Spinal cord (tissue), 10 donors: ENCODE data around the gene ADAMTSL3. TPM values are rescaled to one million over a fixed set of nuclear protein-coding genes. Genes with fewer than 3 reads are reported as not detected.
A peak's percentile ranks its signal among the peaks of the same experiment; 100 is the strongest.

Experiments
- DNase-seq, 6 donors: peaks; one replicate each; pipeline versions ENCODE4 v3.0.0 to v3.0.0-alpha.2; 2013 to 2015; ENCODE audit warnings: low spot score in 6 of 6, low read depth in 4 of 6
- H3K27ac ChIP-seq: one replicate; pipeline ENCODE4 v1.5.1; 2013; ENCODE audit warnings: low read depth, low read length, control low read depth
- H3K27me3 ChIP-seq: one replicate; pipeline ENCODE4 v1.6.1; 2013; ENCODE audit warnings: low read length; ENCODE audit not compliant: control insufficient read depth, insufficient read depth
- H3K36me3 ChIP-seq: one replicate; pipeline ENCODE4 v1.6.1; 2013; ENCODE audit warnings: low read length; ENCODE audit not compliant: control insufficient read depth, insufficient read depth
- H3K4me1 ChIP-seq: one replicate; pipeline ENCODE4 v1.6.1; 2013; ENCODE audit warnings: low read length; ENCODE audit not compliant: control insufficient read depth, insufficient read depth
- H3K4me3 ChIP-seq: one replicate; pipeline ENCODE4 v1.5.1; 2013; ENCODE audit warnings: low read depth, low read length, control low read depth
- H3K9me3 ChIP-seq: one replicate; pipeline ENCODE4 v1.6.1; 2013; ENCODE audit warnings: low read length; ENCODE audit not compliant: control insufficient read depth, insufficient read depth
- WGBS: methylation state at CpG from one replicate; pipeline ENCODE4 v1.1.5; 2013; ENCODE audit warnings: missing lambda C conversion rate; ENCODE audit not compliant: insufficient coverage; 5-methylcytosine and 5-hydroxymethylcytosine counted together
- polyA plus RNA-seq, 2 donors: library from polyadenylated mRNA; unstranded; fragments of 120-200 nt; gene quantifications; one replicate each; pipeline ENCODE4 v1.2.1, GENCODE V29; 2013; ENCODE audit not compliant: insufficient read length in 2 of 2
- total RNA-seq, 2 donors: library from RNA; depleted of rRNA in 1 of 2; stranded (reverse); fragments of 120-200 nt in 1 of 2; fragments of >200 nt in 1 of 2; gene quantifications; one replicate each; pipeline versions ENCODE4 v1.2.3 to v1.2.4, GENCODE V29; 2013 to 2014
- donor health status: healthy.

The ADAMTSL3 gene
- total and polyA plus RNA-seq, 4 donors = 3.6 to 25.2 (median 12.0) TPM

DNA sequence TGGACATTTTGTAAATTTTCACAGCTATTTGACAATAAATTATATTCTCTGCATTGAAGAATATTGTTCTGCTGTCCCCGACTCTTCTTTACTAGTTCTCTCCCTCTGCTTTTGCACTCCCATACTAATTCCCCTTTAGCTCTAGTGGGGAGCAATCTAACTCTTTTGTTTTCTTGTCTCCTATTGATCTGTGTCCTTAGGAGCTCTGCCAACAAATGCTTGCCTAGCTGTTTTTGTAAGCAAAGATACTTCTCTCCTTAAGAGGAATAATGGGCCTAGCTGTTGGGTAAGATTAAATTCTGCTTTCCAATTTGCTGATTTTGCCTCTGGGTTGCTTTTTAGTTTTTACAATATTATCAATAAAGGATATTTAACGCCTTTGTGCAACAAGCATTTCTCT is 17.7 kb downstream of the ADAMTSL3 start:
- Histone ChIP-seq H3K4me1 (peaks cover 9% of the 10 kb centered on the region), H3K4me3 (no peak overlapping the region), H3K27ac (no peak overlapping the region), H3K9me3 (peaks cover 2% of the 10 kb centered on the region), H3K27me3 (no peaks in the 10 kb centered on the region), H3K36me3 (no peaks in the 10 kb centered on the region)
- DNase-seq = peak in 5 of 6 donors; percentile 29 to 77 (median 54)
- WGBS = no CpG with 5 or more reads among the region's 2 CpGs

DNA sequence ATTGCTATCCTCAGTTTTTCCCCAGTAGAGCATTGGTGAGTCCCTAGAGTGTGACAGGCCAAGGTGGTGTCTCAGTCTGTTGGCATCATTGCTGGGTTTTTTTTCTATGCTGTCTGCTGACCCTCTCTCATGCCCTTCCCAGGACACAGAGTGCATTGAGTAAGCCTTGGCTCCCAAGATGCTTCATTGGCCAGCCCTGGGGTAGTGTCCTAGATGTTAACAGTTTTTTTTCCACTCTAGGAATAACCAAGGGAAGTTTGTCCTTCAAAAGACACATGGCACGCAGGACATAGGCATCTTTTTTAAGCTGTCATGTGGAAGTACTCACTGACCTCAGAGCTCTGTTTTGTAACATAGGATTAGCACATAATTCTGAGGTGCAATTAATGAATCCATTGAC is 19.5 kb downstream of the ADAMTSL3 start:
- Histone ChIP-seq H3K4me1 (peaks cover 9% of the 10 kb centered on the region), H3K27ac (peak overlapping the region; percentile 15), H3K36me3 (no peaks in the 10 kb centered on the region), H3K4me3 (no peak overlapping the region), H3K27me3 (no peaks in the 10 kb centered on the region), H3K9me3 (no peaks in the 10 kb centered on the region)
- DNase-seq = peak in 1 of 6 donors; percentile 56
- WGBS = no CpG with 5 or more reads among the region's 1 CpG

DNA sequence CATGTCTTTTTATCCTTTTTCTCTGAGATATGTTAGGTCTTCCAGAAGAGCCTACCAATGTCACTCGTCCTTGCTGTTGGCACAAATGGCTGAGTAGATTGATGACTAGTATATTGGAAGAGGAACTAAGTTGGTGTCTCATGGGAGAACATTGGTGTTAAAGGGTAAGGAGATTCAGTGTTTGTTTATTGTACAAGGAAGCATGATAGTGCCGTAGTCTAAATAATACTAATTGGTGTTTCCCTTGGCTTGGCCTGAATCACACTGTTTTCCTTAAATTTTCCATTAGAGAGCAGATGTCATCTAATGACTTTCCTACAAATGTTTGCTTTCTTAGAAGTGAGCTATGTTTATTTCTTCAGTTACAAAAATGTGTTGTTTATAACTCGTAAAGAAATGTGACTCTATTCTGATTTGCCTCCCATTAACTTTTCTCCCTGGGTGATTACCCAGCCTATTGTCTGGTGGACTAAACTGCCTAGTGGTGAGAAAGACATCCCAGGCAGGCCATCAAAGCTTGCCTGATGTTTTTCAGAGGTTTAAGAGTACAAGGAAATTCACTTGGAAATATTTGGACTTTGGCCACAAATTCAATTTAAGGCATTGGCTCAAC is 28.7 kb downstream of the ADAMTSL3 start:
- no peaks in the 10 kb centered on the region for H3K4me1 ChIP-seq
- DNase-seq = peak in 1 of 6 donors; percentile 27
- H3K27ac ChIP-seq = no peak overlapping the region
- no peaks in the 10 kb centered on the region for H3K36me3 ChIP-seq
- H3K9me3 ChIP-seq = peaks cover 2% of the 10 kb centered on the region
- no peak overlapping the region for H3K4me3 ChIP-seq
- no peaks in the 10 kb centered on the region for H3K27me3 ChIP-seq
- WGBS = 67% methylated on average over 1 of the region's 3 CpGs

DNA sequence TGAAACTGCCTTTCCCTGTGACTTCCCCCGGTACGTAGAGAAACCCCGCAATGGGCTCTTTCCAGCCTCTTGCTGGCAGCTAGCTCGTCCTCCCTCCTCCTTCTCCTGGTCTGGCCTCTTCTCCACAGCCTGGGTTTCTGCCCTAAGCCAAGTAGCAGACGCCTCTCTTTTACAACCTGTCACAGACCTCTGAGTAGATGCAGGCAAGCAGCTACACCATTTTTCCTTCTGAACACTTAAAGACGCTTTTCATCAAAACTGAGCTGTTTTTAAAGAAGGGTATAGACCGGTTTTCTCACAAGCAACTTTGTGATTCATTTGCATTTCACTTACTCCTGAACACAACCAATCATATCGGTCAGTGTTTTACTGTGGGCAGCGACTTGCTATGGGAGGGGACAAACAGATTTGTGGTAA is 32.0 kb downstream of the ADAMTSL3 start:
- Histone ChIP-seq H3K27me3 (no peaks in the 10 kb centered on the region), H3K27ac (no peak overlapping the region), H3K9me3 (no peaks in the 10 kb centered on the region), H3K36me3 (no peaks in the 10 kb centered on the region), H3K4me1 (no peaks in the 10 kb centered on the region), H3K4me3 (no peak overlapping the region)
- peak in 1 of 6 donors; percentile 84 for DNase-seq
- WGBS = 50% methylated on average over 5 of the region's 9 CpGs

DNA sequence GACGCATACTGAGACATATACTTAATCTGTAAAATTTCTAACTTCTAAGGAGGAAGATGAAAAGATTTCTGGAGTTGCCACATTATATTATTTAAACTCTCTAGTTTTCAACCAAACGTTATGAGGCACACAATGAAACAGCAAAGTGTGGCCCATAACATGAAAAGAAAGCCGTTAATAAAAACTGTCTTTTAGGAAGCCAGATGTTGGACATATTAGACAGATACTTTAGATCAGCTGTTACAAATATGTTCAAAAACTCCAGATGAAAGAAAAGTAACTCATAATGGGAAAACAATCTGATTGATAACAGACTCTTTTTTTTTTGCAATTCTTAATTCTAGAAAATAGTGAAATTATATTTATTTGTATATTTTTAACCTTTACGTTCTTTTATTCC is 34.3 kb downstream of the ADAMTSL3 start:
- no peak for DNase-seq
- H3K9me3 ChIP-seq = no peaks in the 10 kb centered on the region
- WGBS = no CpG with 5 or more reads among the region's 4 CpGs
- H3K36me3 ChIP-seq = no peaks in the 10 kb centered on the region
- H3K27me3 ChIP-seq = no peaks in the 10 kb centered on the region
- H3K4me3 ChIP-seq = no peak overlapping the region
- peaks cover 1% of the 10 kb centered on the region for H3K4me1 ChIP-seq
- no peak overlapping the region for H3K27ac ChIP-seq

DNA sequence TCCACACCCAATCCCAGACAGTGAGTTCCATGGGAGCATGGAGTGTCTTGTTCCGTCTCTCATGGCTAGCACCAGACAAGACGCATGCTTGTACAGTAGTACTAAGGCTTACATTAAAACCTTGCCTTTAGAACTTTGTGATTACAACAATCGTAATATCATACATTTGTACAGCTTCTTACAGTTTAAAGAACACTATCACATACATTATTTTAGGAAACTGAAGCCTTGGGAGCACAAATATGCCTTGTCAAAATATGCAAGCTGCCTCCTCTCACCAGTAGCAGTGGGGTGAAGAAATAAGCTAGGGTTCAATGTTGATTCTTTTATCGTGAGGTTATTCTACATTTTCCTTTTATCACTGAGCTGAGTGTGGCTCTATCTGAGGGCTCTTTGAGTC is 36.8 kb downstream of the ADAMTSL3 start:
- Histone ChIP-seq H3K27me3 (no peaks in the 10 kb centered on the region), H3K4me1 (peaks cover 7% of the 10 kb centered on the region), H3K4me3 (no peak overlapping the region), H3K36me3 (no peaks in the 10 kb centered on the region), H3K27ac (no peak overlapping the region), H3K9me3 (no peaks in the 10 kb centered on the region)
- DNase-seq = no peak
- WGBS = 100% methylated on average over 2 of the region's 4 CpGs

DNA sequence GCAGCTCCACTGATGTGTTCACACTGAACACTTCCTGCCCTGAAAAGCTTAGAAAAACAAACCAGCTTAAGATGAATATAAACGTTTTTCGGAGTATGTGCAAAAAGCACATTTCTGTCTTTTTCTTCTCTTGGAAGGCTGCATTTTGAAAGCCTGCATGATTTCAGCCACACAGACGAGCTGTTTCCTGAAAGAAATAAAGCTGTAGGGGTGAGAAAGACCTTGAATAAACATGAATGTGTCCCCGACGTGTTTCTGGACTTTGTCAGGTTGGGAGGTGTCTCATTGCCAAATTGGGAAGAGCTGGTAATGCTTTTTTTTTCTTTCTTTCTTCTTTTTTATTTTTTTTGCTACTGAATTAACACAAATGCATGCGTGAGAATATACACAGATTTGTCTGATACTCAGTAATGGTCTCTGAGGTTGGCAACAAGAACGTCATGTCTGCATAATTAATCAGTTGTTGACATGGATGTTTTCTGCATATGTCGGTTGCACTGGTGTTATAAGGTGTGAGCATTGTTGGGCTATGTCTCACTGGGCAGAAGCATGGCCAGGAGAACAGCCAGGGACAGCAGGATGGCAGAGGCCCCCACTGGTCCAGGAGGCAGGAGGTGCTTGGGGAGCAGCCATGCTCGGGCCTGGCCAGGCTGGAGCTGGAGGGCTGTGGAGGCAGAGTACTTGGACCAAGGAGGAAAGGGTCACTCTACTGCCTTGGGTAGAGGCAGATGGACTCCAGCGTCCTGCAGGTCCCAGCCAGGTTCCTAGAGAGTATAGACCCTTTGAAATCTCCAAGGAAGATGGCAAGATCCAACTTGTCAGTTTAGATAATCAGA is 39.0 kb downstream of the ADAMTSL3 start:
- Histone ChIP-seq H3K36me3 (no peaks in the 10 kb centered on the region), H3K27ac (no peak overlapping the region), H3K9me3 (no peaks in the 10 kb centered on the region), H3K27me3 (no peaks in the 10 kb centered on the region), H3K4me1 (peaks cover 7% of the 10 kb centered on the region), H3K4me3 (no peak overlapping the region)
- DNase-seq = peak in 1 of 6 donors; percentile 91
- WGBS = 63% methylated on average over 9 of the region's 10 CpGs

DNA sequence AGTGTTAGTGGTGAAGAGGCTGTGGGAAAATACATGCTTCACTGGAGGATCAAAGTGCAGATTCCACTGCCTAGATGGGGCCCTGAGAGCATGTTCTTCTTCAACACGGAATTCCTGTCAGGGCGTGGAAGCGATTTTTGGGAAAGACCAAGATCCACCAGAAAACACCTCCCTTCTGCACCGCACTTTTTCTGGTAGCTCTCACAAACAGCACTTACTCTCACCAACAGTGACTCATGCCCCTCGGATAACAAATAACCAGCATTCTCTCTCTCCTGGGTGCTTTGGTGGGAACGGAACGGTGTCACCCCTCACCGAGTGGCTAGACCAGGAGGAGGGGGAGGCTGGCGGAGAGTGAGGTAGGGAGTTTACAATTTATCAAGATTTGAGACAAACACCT is 40.1 kb downstream of the ADAMTSL3 start:
- peaks cover 7% of the 10 kb centered on the region for H3K4me1 ChIP-seq
- H3K27me3 ChIP-seq = no peaks in the 10 kb centered on the region
- no peak overlapping the region for H3K27ac ChIP-seq
- no peak overlapping the region for H3K4me3 ChIP-seq
- H3K9me3 ChIP-seq = no peaks in the 10 kb centered on the region
- 80% methylated on average over 3 of the region's 9 CpGs for WGBS
- peak in 1 of 6 donors; percentile 31 for DNase-seq
- H3K36me3 ChIP-seq = no peaks in the 10 kb centered on the region

DNA sequence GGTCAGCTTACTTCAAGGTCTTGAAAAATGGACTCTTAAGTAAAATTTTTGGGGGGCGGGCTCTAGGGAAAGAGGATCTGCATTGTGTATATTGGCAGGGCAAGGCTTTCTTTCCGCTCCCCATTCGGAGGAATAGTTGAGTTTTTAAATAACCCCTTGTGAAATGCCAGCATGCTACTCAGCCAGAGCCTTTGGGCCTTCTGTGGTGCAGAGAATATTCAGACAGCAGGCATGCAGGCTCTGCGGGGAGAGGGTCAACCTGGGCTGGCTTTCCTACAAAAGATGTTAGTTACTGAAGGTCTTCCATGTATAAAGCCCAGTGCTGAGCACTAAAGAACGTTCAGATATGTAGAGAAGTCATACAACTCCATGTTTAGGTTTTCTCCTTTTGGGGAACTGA is 40.6 kb downstream of the ADAMTSL3 start:
- H3K36me3 ChIP-seq = no peaks in the 10 kb centered on the region
- H3K4me1 ChIP-seq = peaks cover 7% of the 10 kb centered on the region
- no peak overlapping the region for H3K27ac ChIP-seq
- 64% methylated on average over 5 of the region's 5 CpGs for WGBS
- H3K4me3 ChIP-seq = no peak overlapping the region
- H3K9me3 ChIP-seq = no peaks in the 10 kb centered on the region
- H3K27me3 ChIP-seq = no peaks in the 10 kb centered on the region
- DNase-seq = peak in 1 of 6 donors; percentile 81

DNA sequence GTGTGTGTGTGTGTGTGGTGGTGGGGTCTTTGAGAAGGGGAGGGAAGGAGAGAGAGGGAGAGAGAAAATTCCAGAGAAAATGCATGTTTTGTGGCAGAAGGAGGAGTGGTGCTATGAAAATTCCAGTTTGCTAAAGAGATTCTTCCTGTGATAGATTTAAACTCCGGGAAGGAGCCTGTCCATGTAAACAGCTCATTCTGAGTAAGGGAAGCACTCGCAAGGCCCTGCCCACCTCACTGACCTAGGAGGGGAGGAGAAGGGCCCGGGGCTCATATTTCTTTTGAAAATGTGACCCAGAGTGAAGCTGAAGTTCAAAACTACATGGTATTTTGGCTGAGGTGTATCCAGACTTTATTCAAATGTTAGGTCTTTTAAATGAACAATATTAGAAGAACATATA is 41.3 kb downstream of the ADAMTSL3 start:
- 27% methylated on average over 2 of the region's 3 CpGs for WGBS
- H3K4me1 ChIP-seq = peaks cover 7% of the 10 kb centered on the region
- H3K9me3 ChIP-seq = no peaks in the 10 kb centered on the region
- H3K36me3 ChIP-seq = no peaks in the 10 kb centered on the region
- no peak overlapping the region for H3K27ac ChIP-seq
- H3K4me3 ChIP-seq = no peak overlapping the region
- no peaks in the 10 kb centered on the region for H3K27me3 ChIP-seq
- peak in 1 of 6 donors; percentile 29 for DNase-seq
